ENCODE measurements around the gene CPB2.

GRCh38 chr13:46124531-46124966, 19.7 kb upstream of the CPB2 start:
- no peak for TF ChIP-seq RNF2 (IDR thresholded peaks at IDR 0.05; ENCODE audit: borderline replicate concordance, low read depth, low read length, missing control alignments, poor library complexity, severe bottlenecking)
- no peak for TF ChIP-seq HDAC2 (IDR thresholded peaks at IDR 0.05; ENCODE audit: borderline replicate concordance in 1 of 2, low read depth in 2 of 2, low read length in 2 of 2)
- no peak for TF ChIP-seq EZH2 (IDR thresholded peaks at IDR 0.05; ENCODE audit: low read depth, low read length, severe bottlenecking)
- TF ChIP-seq KDM5A (IDR thresholded peaks at IDR 0.05; ENCODE audit: low read length), result no peak

Measured in H1 (cell line).